HG02885 (cell line): Measurements from ENCODE around the gene STC2.

Experiments
- ATAC-seq: cut with Tn5 transposase; IDR thresholded peaks from one replicate; pipeline ENCODE4 v1.9.1; 2021; ENCODE audit warnings: mild to moderate bottlenecking; ENCODE audit not compliant: unreplicated experiment, poor library complexity

Gene STC2

GRCh38 chr5:173271419-173271818 lies 56.8 kb downstream of the STC2 start:
- ATAC-seq = no peak

- no peak for ATAC-seq
These were observed 59.3 kb downstream of the STC2 start for GRCh38 chr5:173268750-173269432.

GRCh38 chr5:173265433-173265832 lies 62.8 kb downstream of the STC2 start:
- ATAC-seq = no peak
